Endothelial cell of umbilical vein (primary cell): ENCODE data around the gene PDLIM5. TPM values are rescaled to one million over a fixed set of nuclear protein-coding genes. Genes with fewer than 3 reads are reported as not detected.

Source experiments
- BruUV-seq: library from RNA; stranded (reverse); fragments of 400-500 nt; replicated peaks from 2 replicates; lab custom pipeline; 2021; lab: Mats Ljungman, UMichigan
- CTCF ChIA-PET: fragments of 300-600, 350-600 bp; sonication (Branson Sonifier 250); formaldehyde crosslinking; loops from one replicate; lab custom pipeline; 2021; ENCODE audit warnings: antibody characterized with exemption, inconsistent platforms; lab: Charles Lee
- POLR2A ChIA-PET: fragments of 300-600, 350-600 bp; sonication (Branson Sonifier 250); formaldehyde crosslinking; loops from one replicate; lab custom pipeline; 2021; ENCODE audit warnings: antibody characterized with exemption, inconsistent platforms; lab: Charles Lee
- DNase-seq: peaks from one replicate; pipeline ENCODE4 v3.0.0-alpha.2; 2011; ENCODE audit warnings: low read depth, low spot score
- FAIRE-seq: peaks from 2 replicates; lab custom pipeline; 2011; peaks lifted over from hg19 to GRCh38; lab: Jason Lieb, UNC
- H2AFZ ChIP-seq: 2 replicates; pipeline ENCODE4 v1.6.0; 2012; ENCODE audit warnings: low read depth, low read length, control low read depth, inconsistent platforms
- H3K27ac ChIP-seq: 2 replicates; pipeline ENCODE4 v1.5.1; 2011; ENCODE audit warnings: low read depth, mild to moderate bottlenecking, control low read depth, low read length, moderate library complexity; ENCODE audit not compliant: insufficient read depth
- H3K27me3 ChIP-seq, 2 experiments: 2 replicates each; pipeline versions ENCODE4 v1.6.0 to v1.6.1; 2011; ENCODE audit warnings: low read length in 2 of 2, mixed read lengths in 1 of 2; ENCODE audit not compliant: control insufficient read depth in 2 of 2, insufficient read depth in 2 of 2
- H3K36me3 ChIP-seq, 2 experiments: 2 replicates in 1 of 2; 3 replicates in 1 of 2; pipeline ENCODE4 v1.5.1; 2011; ENCODE audit warnings: low read length in 2 of 2, mild to moderate bottlenecking in 1 of 2, moderate library complexity in 1 of 2; ENCODE audit not compliant: control insufficient read depth in 2 of 2, insufficient read depth in 2 of 2; ENCODE audit errors: extremely low read depth in 1 of 2
- H3K4me1 ChIP-seq: 3 replicates; pipeline ENCODE4 v1.5.1; 2011; ENCODE audit warnings: mild to moderate bottlenecking, low read length; ENCODE audit not compliant: control insufficient read depth, insufficient read depth; ENCODE audit errors: extremely low read depth
- H3K4me2 ChIP-seq: 2 replicates; pipeline ENCODE4 v1.6.1; 2011; ENCODE audit warnings: low read length, control low read depth, mixed read lengths; ENCODE audit not compliant: insufficient read depth
- H3K4me3 ChIP-seq, 3 experiments: fragments of 200-600 bp in 1 of 3; sonication (generic), shearing (Covaris generic) in 1 of 3; replicated peaks in 1 of 3; 2 replicates each; pipeline ENCODE4 v1.5.1; 2011 to 2016; ENCODE audit warnings: control low read depth in 3 of 3, low read length in 3 of 3, mild to moderate bottlenecking in 2 of 3, inconsistent platforms in 1 of 3, low read depth in 1 of 3, moderate library complexity in 1 of 3; ENCODE audit not compliant: insufficient read depth in 1 of 3
- H3K79me2 ChIP-seq: 2 replicates; pipeline ENCODE4 v1.6.0; 2012; ENCODE audit warnings: low read length, inconsistent platforms; ENCODE audit not compliant: control insufficient read depth, insufficient read depth
- H3K9ac ChIP-seq: replicated peaks from 2 replicates; pipeline ENCODE3; 2011; ENCODE audit warnings: low read length, control low read depth; ENCODE audit not compliant: insufficient read depth; ENCODE audit errors: extremely low read depth
- H3K9me1 ChIP-seq: replicated peaks from 3 replicates; pipeline ENCODE4 v1.6.0; 2011; ENCODE audit warnings: mild to moderate bottlenecking, low read length; ENCODE audit not compliant: control insufficient read depth, insufficient read depth; ENCODE audit errors: extremely low read depth
- H3K9me3 ChIP-seq: replicated peaks from 2 replicates; pipeline ENCODE4 v1.5.1; 2012; ENCODE audit warnings: low read length, inconsistent platforms; ENCODE audit not compliant: control insufficient read depth, insufficient read depth
- H4K20me1 ChIP-seq: replicated peaks from 2 replicates; pipeline ENCODE3; 2011; ENCODE audit warnings: mild to moderate bottlenecking, low read length; ENCODE audit not compliant: control insufficient read depth, insufficient read depth; ENCODE audit errors: extremely low read depth
- CTCF ChIP-seq, 2 donors: IDR thresholded peaks; 1 replicate in 1 of 2; 2 replicates in 1 of 2; pipeline ENCODE4 v1.5.1; 2011; ENCODE audit warnings: low read length in 2 of 2, mild to moderate bottlenecking in 2 of 2, moderate library complexity in 2 of 2, control low read depth in 1 of 2, inconsistent platforms in 1 of 2, low read depth in 1 of 2; ENCODE audit not compliant: insufficient read depth in 1 of 2; ENCODE audit errors: extremely low read depth in 1 of 2
- EZH2 ChIP-seq: IDR thresholded peaks from 2 replicates; pipeline ENCODE4 v1.6.1; 2012; ENCODE audit warnings: borderline replicate concordance, low read depth, mild to moderate bottlenecking, moderate library complexity, low read length, inconsistent platforms; ENCODE audit not compliant: severe bottlenecking
- FOS ChIP-seq: IDR thresholded peaks from 2 replicates; pipeline ENCODE4 v1.6.1; 2011; ENCODE audit warnings: mild to moderate bottlenecking, low read length, moderate library complexity, borderline replicate concordance; ENCODE audit not compliant: insufficient read depth
- GATA2 ChIP-seq: IDR thresholded peaks from 2 replicates; pipeline ENCODE4 v1.7.0; 2011; ENCODE audit warnings: low read depth, mild to moderate bottlenecking, moderate library complexity, mixed read lengths, low read length; ENCODE audit not compliant: insufficient read length, insufficient read depth
- JUN ChIP-seq: IDR thresholded peaks from 2 replicates; pipeline ENCODE4 v1.6.1; 2011; ENCODE audit warnings: borderline replicate concordance, low read depth; ENCODE audit not compliant: insufficient read length, insufficient read depth
- MAX ChIP-seq: IDR thresholded peaks from 2 replicates; pipeline ENCODE4 v1.6.1; 2011; ENCODE audit not compliant: insufficient read depth, insufficient read length
- MYC ChIP-seq: IDR thresholded peaks from one replicate; pipeline ENCODE4 v1.6.1; 2011; ENCODE audit warnings: mild to moderate bottlenecking, low read depth, low read length
- POLR2A ChIP-seq: IDR thresholded peaks from 2 replicates; pipeline ENCODE4 v1.6.1; 2012; ENCODE audit warnings: low read depth, mild to moderate bottlenecking, control low read depth, low read length
- POLR2AphosphoS5 ChIP-seq: IDR thresholded peaks from 2 replicates; pipeline ENCODE4 v1.6.1; 2012; ENCODE audit warnings: low read depth, mild to moderate bottlenecking, control low read depth, low read length, moderate library complexity; ENCODE audit not compliant: insufficient read depth
- dilution Hi-C: fragments of 300-500 bp; cut with MboI; formaldehyde crosslinking; loops from one replicate; pipeline ENCODE4 v1.15.0; 2019; ENCODE audit warnings: low sequenced_read_pairs; ENCODE audit not compliant: extremely low pct_ligation_motif_present
- intact Hi-C: fragments of 100-400 bp; cut with micrococcal nuclease; formaldehyde crosslinking; loops from one replicate; pipeline ENCODE4 v1.10.0; 2022
- polyA plus RNA-seq, 4 experiments: library from polyadenylated mRNA; depleted of rRNA in 3 of 4; stranded (reverse) in 3 of 4; unstranded in 1 of 4; fragments of >200 nt; gene quantifications; 2 replicates each; pipeline versions ENCODE4 v1.2.1 to v1.2.3, GENCODE V29; 2011 to 2012; ENCODE audit warnings: missing spikeins in 1 of 4
- total RNA-seq: library from RNA; stranded (reverse); gene quantifications from 2 replicates; pipeline ENCODE4 v1.2.3, GENCODE V29; 2021

The PDLIM5 gene
- total and polyA plus RNA-seq, 2 donors (not counting 3 experiments of a cell fraction or from before 2014, with no cell fraction given) = 243 to 310 TPM

- peaks cover 83% of the 10 kb centered on the region for H3K79me2 ChIP-seq
- POLR2A ChIA-PET = no interaction called here
- H3K4me1 ChIP-seq = no peaks in the 10 kb centered on the region
- no peak overlapping the region for H3K4me2 ChIP-seq
- H3K4me3 ChIP-seq = no peak overlapping the region
- H3K9me3 ChIP-seq = no peaks in the 10 kb centered on the region
- FAIRE-seq (no peak), DNase-seq (no peak)
- TF ChIP-seq POLR2A = no peak
- no peak for TF ChIP-seq FOS
- TF ChIP-seq MYC = no peak
- no peak for TF ChIP-seq CTCF (IDR thresholded peaks at IDR 0.05; ENCODE audit: extremely low read depth in 1 of 2, insufficient read depth in 1 of 2, low read depth in 1 of 2, low read length in 2 of 2)
- TF ChIP-seq GATA2 = no peak
- no peak for TF ChIP-seq EZH2
- TF ChIP-seq MAX = no peak
- no peak for TF ChIP-seq POLR2AphosphoS5
- no peak for TF ChIP-seq JUN
- CTCF ChIA-PET = no interaction called here
- no peak overlapping the region for H3K27ac ChIP-seq
- H4K20me1 ChIP-seq = peaks cover 2% of the 10 kb centered on the region
- H3K36me3 ChIP-seq = peaks cover 0 to 1% of the 10 kb centered on the region in 2 experiments
- no TSS peak for BruUV-seq
- H3K9me1 ChIP-seq = peaks cover 3% of the 10 kb centered on the region
- dilution Hi-C loops (no loop called here), intact Hi-C loops (no loop called here)
- no peak overlapping the region for H3K9ac ChIP-seq
- H3K27me3 ChIP-seq = no peaks in the 10 kb centered on the region
- no peak overlapping the region for H2AFZ ChIP-seq
Observed at GRCh38 chr4:94498502-94498901, 46.8 kb downstream of the PDLIM5 start.
